Natural killer cell (primary cell): ENCODE data around the gene MRPL53. TPM values are rescaled to one million over a fixed set of nuclear protein-coding genes. Genes with fewer than 3 reads are reported as not detected.

Source experiments
- ATAC-seq, 3 donors: fragments of 150-1000 bp in 2 of 3; fragments of 200-7000 bp in 1 of 3; cut with Tn5 transposase; 1 replicate in 1 of 3; 2 replicates in 2 of 3; pipeline ENCODE4 v1.10.0; 2021; ENCODE audit warnings: mild to moderate bottlenecking in 2 of 3, moderate library complexity in 2 of 3
- DNase-seq, 2 donors: peaks; one replicate each; pipeline versions ENCODE4 v3.0.0 to v3.0.0-alpha.2; 2013 to 2021; ENCODE audit warnings: mixed read lengths in 1 of 2
- H3K27ac ChIP-seq: one replicate; pipeline ENCODE4 v1.5.1; 2013; ENCODE audit warnings: mild to moderate bottlenecking, low read length
- H3K27me3 ChIP-seq: one replicate; pipeline ENCODE4 v1.6.1; 2013; ENCODE audit warnings: low read length; ENCODE audit not compliant: control insufficient read depth, insufficient read depth
- H3K36me3 ChIP-seq: one replicate; pipeline ENCODE4 v1.6.1; 2013; ENCODE audit warnings: low read length; ENCODE audit not compliant: control insufficient read depth, insufficient read depth
- H3K4me1 ChIP-seq: one replicate; pipeline ENCODE4 v1.6.1; 2013; ENCODE audit warnings: low read length; ENCODE audit not compliant: control insufficient read depth, insufficient read depth
- H3K4me3 ChIP-seq: one replicate; pipeline ENCODE4 v1.5.1; 2013; ENCODE audit warnings: low read length
- H3K9me3 ChIP-seq: one replicate; pipeline ENCODE4 v1.6.1; 2013; ENCODE audit warnings: low read length; ENCODE audit not compliant: control insufficient read depth, insufficient read depth
- H3K27ac Mint-ChIP-seq, 2 donors: one replicate each; pipeline ENCODE4 v1.8.0; 2022; ENCODE audit warnings: mild to moderate bottlenecking in 2 of 2, mixed read lengths in 2 of 2, moderate library complexity in 1 of 2
- H3K27me3 Mint-ChIP-seq, 2 donors: one replicate each; pipeline ENCODE4 v1.8.0; 2022; ENCODE audit warnings: low read depth in 2 of 2, mixed read lengths in 2 of 2
- H3K36me3 Mint-ChIP-seq: one replicate; pipeline ENCODE4 v1.8.0; 2022; ENCODE audit warnings: mixed read lengths
- H3K4me1 Mint-ChIP-seq, 2 donors: one replicate each; pipeline ENCODE4 v1.8.0; 2022; ENCODE audit warnings: mixed read lengths in 2 of 2
- H3K4me3 Mint-ChIP-seq: one replicate; pipeline ENCODE4 v1.8.0; 2022; ENCODE audit warnings: mild to moderate bottlenecking, moderate library complexity, mixed read lengths
- H3K9me3 Mint-ChIP-seq, 2 donors: one replicate each; pipeline ENCODE4 v1.8.0; 2022; ENCODE audit warnings: mixed read lengths in 2 of 2
- WGBS: methylation state at CpG from one replicate; pipeline ENCODE4 v1.1.7; 2013; ENCODE audit warnings: missing lambda C conversion rate; ENCODE audit not compliant: insufficient coverage; 5-methylcytosine and 5-hydroxymethylcytosine counted together
- intact Hi-C: fragments of 100-400 bp; cut with micrococcal nuclease; formaldehyde crosslinking; loops from one replicate; pipeline ENCODE4 v1.14.2; 2022
- total RNA-seq, 4 donors: library from RNA; stranded (reverse); fragments of 120-200 nt in 1 of 4; gene quantifications; one replicate each; pipeline versions ENCODE4 v1.2.3 to v1.2.4, GENCODE V29; 2013 to 2022
- TF ChIP-seq, protein P1 (sequence below): fragments of 200-600 bp; IDR thresholded peaks from one replicate; pipeline ENCODE4 v1.8.0; 2022; ENCODE audit warnings: antibody characterized with exemption

Gene MRPL53
- total RNA-seq, 3 donors from 2014 or later (not counting 1 experiment from before 2014, with no cell fraction given) = 42.4 to 49.7 (median 42.4) TPM

DNA sequence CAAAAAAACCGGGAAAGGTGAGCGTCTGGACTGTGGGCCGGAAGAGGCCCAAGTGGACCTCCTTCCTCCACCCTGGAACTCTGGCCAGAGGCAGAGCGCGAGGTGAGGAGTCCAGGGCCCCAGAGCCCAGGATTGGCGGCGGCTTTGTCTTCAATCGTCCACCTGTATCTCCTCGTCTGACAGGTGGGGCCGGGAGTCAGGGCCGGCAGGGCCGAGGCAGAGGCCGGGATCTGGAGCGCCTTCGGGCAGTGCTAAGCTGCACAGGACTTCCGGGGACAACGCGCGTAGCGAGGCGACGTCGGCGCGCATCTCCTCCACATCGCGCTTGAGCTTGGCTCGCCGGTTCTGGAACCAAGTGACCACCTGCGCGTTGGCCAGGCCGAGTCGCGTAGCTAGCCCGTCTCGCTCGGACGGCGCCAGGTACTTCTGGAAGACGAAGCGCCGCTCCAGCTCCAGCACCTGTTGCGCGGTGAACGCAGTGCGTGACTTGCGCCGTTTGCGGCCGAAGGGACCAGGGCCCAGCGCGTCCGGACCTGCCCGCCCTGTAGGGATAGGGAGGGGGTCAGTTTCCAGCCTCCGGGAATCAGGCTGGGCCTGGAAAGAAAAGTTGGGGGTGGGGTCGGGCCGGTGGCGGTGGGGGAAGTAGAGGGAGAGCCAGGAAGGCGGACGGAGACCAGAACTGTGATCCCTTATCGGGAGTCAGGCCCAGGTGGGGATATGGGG is 25.5 kb upstream of the MRPL53 start:
- TF ChIP-seq, protein P1, sequence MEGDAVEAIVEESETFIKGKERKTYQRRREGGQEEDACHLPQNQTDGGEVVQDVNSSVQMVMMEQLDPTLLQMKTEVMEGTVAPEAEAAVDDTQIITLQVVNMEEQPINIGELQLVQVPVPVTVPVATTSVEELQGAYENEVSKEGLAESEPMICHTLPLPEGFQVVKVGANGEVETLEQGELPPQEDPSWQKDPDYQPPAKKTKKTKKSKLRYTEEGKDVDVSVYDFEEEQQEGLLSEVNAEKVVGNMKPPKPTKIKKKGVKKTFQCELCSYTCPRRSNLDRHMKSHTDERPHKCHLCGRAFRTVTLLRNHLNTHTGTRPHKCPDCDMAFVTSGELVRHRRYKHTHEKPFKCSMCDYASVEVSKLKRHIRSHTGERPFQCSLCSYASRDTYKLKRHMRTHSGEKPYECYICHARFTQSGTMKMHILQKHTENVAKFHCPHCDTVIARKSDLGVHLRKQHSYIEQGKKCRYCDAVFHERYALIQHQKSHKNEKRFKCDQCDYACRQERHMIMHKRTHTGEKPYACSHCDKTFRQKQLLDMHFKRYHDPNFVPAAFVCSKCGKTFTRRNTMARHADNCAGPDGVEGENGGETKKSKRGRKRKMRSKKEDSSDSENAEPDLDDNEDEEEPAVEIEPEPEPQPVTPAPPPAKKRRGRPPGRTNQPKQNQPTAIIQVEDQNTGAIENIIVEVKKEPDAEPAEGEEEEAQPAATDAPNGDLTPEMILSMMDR = no peak
- WGBS = 5% methylated on average over 61 of the region's 61 CpGs
- H3K4me1 ChIP-seq = peaks cover 43% of the 10 kb centered on the region
- peak; percentile 48 to 51 (median 48) for ATAC-seq
- no peaks in the 10 kb centered on the region for H3K9me3 Mint-ChIP-seq
- H3K27ac ChIP-seq = no peak overlapping the region
- peak overlapping the region; percentile 30 to 81 for H3K27ac Mint-ChIP-seq
- H3K9me3 ChIP-seq = no peaks in the 10 kb centered on the region
- H3K27me3 Mint-ChIP-seq = peaks cover 0 to 8% of the 10 kb centered on the region in 2 donors
- peaks cover 10% of the 10 kb centered on the region for H3K36me3 ChIP-seq
- intact Hi-C loops = no loop called here
- no peaks in the 10 kb centered on the region for H3K36me3 Mint-ChIP-seq
- peak overlapping the region; percentile 52 for H3K4me3 ChIP-seq
- H3K27me3 ChIP-seq = peaks cover 5% of the 10 kb centered on the region
- peaks cover 24 to 43% of the 10 kb centered on the region in 2 donors for H3K4me1 Mint-ChIP-seq
- peak overlapping the region; percentile 90 for H3K4me3 Mint-ChIP-seq
- DNase-seq = peak; percentile 26 to 62

DNA sequence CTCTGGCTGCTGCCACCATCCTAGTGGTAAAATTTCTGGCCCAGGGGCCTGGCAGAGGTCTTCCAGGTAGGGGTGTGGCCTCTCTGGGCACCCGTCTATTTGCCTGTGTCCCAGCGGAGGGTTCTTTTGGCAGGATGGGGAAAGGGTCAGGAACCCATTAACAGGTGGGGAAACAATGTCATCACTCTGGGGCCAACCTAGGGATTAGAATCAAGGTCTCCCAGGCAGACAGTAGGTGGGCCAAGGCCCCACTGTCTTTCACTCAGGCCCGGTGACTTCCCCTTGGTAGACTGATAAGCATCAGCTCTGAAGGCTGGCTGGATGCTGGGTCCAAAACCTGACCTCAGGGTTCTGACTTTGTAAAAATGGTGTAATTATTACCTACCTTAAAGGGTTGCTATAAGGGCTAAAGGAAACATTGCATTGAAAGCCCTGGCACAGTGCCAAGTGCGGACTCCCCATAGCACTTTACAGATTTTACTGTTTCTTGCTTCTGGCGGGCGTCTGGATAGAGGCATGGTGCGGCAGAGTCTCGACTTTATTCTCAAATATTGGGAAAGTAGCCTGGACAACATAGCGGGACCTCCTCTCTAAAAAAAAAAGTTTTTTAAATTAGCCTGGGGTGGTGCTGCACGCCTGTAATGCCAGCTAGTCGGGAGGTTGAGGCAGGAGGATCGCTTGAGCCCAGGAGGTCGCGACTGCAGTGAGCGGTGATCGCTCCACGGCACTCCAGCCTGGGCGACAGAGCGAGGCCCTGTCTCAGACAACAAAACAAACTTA is 24.7 kb upstream of the MRPL53 start:
- Mint-ChIP-seq H3K36me3 (no peaks in the 10 kb centered on the region), H3K9me3 (no peaks in the 10 kb centered on the region), H3K27ac (peak overlapping the region; percentile 30 to 81), H3K4me1 (peaks cover 24 to 36% of the 10 kb centered on the region in 2 donors), H3K4me3 (peak overlapping the region; percentile 90), H3K27me3 (peaks cover 0 to 8% of the 10 kb centered on the region in 2 donors)
- DNase-seq (no peak), ATAC-seq (no peak)
- peaks cover 36% of the 10 kb centered on the region for H3K4me1 ChIP-seq
- H3K4me3 ChIP-seq = peak overlapping the region; percentile 52
- no peaks in the 10 kb centered on the region for H3K9me3 ChIP-seq
- peaks cover 18% of the 10 kb centered on the region for H3K36me3 ChIP-seq
- 74% methylated on average over 19 of the region's 19 CpGs for WGBS
- TF ChIP-seq, protein P1 = no peak
- H3K27ac ChIP-seq = no peak overlapping the region
- peaks cover 5% of the 10 kb centered on the region for H3K27me3 ChIP-seq
- intact Hi-C loops = no loop called here

DNA sequence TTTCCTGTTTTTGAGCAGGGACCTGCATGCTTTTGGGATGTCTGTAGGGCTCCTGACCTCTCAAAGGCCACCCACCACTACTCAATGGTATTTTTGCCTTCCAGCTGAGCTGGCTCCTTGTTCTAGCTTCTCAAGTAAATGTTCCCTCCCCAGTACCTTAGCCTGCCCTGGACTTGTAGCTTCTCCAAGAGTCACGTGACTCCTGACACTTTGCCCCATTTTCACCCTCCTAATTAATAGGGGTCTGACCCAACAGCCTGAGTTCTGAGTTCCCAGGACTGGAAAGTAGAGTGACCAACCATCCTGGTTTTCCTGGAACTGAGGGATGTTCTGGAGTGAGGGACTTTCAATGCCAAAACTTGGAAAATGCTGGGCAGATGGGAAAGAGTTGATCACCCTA is 23.0 kb upstream of the MRPL53 start:
- peaks cover 0 to 8% of the 10 kb centered on the region in 2 donors for H3K27me3 Mint-ChIP-seq
- Histone ChIP-seq H3K27me3 (peaks cover 5% of the 10 kb centered on the region), H3K9me3 (no peaks in the 10 kb centered on the region), H3K36me3 (peaks cover 35% of the 10 kb centered on the region), H3K4me3 (no peak overlapping the region), H3K27ac (no peak overlapping the region), H3K4me1 (peaks cover 32% of the 10 kb centered on the region)
- no peak for ATAC-seq
- TF ChIP-seq, protein P1 = no peak
- no peaks in the 10 kb centered on the region for H3K36me3 Mint-ChIP-seq
- no peak for DNase-seq
- no peaks in the 10 kb centered on the region for H3K9me3 Mint-ChIP-seq
- 92% methylated on average over 1 of the region's 1 CpG for WGBS
- H3K27ac Mint-ChIP-seq = no peak overlapping the region
- intact Hi-C loops = no loop called here
- H3K4me1 Mint-ChIP-seq = peaks cover 16 to 27% of the 10 kb centered on the region in 2 donors
- no peak overlapping the region for H3K4me3 Mint-ChIP-seq
